Measurements from ENCODE around the gene PLA2G3. TPM values are rescaled to one million over a fixed set of nuclear protein-coding genes. Genes with fewer than 3 reads are reported as not detected.

The PLA2G3 gene
- total RNA-seq, 1 experiment from 2014 or later = not detected

DNA sequence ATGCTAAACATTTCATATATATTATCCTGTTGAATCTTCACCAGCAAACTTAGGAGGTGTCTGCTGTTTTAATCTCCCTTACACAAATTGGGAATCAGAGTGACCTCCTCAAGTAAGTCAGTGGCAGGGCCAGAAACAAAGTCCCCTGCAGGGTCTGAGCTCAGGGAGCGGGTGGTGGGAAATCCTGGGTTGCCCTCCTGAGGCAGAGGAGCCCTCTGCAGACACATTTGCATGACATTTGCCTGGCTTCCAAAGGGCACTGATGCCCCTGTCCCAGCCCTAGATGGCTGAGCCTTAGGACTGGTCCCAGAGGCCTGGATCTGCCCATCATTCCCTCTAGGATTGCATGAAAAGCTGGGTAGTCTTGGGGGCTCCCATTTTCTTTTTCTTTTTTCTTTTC is 19.7 kb downstream of the PLA2G3 start:
- in situ Hi-C loops (cut with HindIII; ENCODE audit: low pct_unique_long_range_greater_than_20kb, low sequenced_read_pairs) (no loop called here), intact Hi-C loops (cut with micrococcal nuclease; ENCODE audit: unreplicated experiment) (no loop called here)
- no peak for DNase-seq (ENCODE audit: low read depth, low spot score)
- Histone ChIP-seq H3K9me3 (ENCODE audit: control insufficient read depth, insufficient read depth, low read depth, low read length) (no peaks in the 10 kb centered on the region), H3K4me3 (ENCODE audit: low read depth in 2 of 2, low read length in 2 of 2) (no peak overlapping the region), H3K4me1 (ENCODE audit: control insufficient read depth, insufficient read depth, low read length) (no peaks in the 10 kb centered on the region), H3K36me3 (ENCODE audit: control insufficient read depth, insufficient read depth, low read length) (no peaks in the 10 kb centered on the region), H3K27me3 (ENCODE audit: control insufficient read depth, insufficient read depth, low read length) (no peaks in the 10 kb centered on the region), H3K27ac (ENCODE audit: low read length) (no peak overlapping the region)
- ATAC-seq = no peak
- CTCF ChIA-PET = no interaction called here
- no TSS peak for BruUV-seq (replicated peaks)
- POLR2A ChIA-PET = interaction anchor here (0.6 kb wide), 1 partner anchor 152 kb away, joined by 4 read pairs; the partner anchor contains the start of gene MORC2
- TF ChIP-seq, protein P1, sequence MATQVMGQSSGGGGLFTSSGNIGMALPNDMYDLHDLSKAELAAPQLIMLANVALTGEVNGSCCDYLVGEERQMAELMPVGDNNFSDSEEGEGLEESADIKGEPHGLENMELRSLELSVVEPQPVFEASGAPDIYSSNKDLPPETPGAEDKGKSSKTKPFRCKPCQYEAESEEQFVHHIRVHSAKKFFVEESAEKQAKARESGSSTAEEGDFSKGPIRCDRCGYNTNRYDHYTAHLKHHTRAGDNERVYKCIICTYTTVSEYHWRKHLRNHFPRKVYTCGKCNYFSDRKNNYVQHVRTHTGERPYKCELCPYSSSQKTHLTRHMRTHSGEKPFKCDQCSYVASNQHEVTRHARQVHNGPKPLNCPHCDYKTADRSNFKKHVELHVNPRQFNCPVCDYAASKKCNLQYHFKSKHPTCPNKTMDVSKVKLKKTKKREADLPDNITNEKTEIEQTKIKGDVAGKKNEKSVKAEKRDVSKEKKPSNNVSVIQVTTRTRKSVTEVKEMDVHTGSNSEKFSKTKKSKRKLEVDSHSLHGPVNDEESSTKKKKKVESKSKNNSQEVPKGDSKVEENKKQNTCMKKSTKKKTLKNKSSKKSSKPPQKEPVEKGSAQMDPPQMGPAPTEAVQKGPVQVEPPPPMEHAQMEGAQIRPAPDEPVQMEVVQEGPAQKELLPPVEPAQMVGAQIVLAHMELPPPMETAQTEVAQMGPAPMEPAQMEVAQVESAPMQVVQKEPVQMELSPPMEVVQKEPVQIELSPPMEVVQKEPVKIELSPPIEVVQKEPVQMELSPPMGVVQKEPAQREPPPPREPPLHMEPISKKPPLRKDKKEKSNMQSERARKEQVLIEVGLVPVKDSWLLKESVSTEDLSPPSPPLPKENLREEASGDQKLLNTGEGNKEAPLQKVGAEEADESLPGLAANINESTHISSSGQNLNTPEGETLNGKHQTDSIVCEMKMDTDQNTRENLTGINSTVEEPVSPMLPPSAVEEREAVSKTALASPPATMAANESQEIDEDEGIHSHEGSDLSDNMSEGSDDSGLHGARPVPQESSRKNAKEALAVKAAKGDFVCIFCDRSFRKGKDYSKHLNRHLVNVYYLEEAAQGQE (IDR thresholded peaks at IDR 0.05; ENCODE audit: insufficient read depth in 1 of 2, low read depth in 2 of 2, low read length in 1 of 2) = no peak

DNA sequence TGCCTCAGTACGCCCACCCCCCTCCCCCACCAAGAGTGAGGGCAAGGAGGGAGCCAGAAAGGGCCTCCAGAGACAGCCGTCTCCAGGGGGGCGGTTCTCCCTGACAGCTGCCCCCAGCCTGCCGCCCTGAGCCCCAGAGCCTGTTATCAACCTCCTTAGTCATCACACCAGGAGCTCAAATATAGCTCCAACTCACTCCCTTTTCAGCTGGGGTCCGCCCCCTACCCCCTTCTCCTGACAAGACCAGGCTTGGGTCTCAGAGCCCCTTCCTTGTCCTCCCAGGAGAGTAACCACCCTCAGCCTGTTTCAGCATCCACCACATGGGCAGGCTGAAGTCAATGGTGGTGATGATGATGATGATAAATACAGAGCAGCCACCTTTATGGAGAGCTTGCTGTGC is 20.1 kb downstream of the PLA2G3 start:
- ATAC-seq (no peak), DNase-seq (ENCODE audit: low read depth, low spot score) (no peak)
- H3K4me1 ChIP-seq (ENCODE audit: control insufficient read depth, insufficient read depth, low read length) = no peaks in the 10 kb centered on the region
- no peaks in the 10 kb centered on the region for H3K36me3 ChIP-seq (ENCODE audit: control insufficient read depth, insufficient read depth, low read length)
- H3K27me3 ChIP-seq (ENCODE audit: control insufficient read depth, insufficient read depth, low read length) = no peaks in the 10 kb centered on the region
- POLR2A ChIA-PET = interaction anchor here (0.6 kb wide), 1 partner anchor 152 kb away, joined by 4 read pairs; the partner anchor contains the start of gene MORC2
- BruUV-seq (replicated peaks) = no TSS peak
- H3K4me3 ChIP-seq (ENCODE audit: low read depth in 2 of 2, low read length in 2 of 2) = no peak overlapping the region
- intact Hi-C loops (cut with micrococcal nuclease; ENCODE audit: unreplicated experiment) (no loop called here), in situ Hi-C loops (cut with HindIII; ENCODE audit: low pct_unique_long_range_greater_than_20kb, low sequenced_read_pairs) (no loop called here)
- TF ChIP-seq SIN3A (IDR thresholded peaks at IDR 0.05; ENCODE audit: borderline replicate concordance, insufficient read depth, low read depth, low read length) (no peak), POLR2AphosphoS5 (IDR thresholded peaks at IDR 0.05; ENCODE audit: low read depth, low read length) (no peak), CTCF (IDR thresholded peaks at IDR 0.05) (no peak), TCF7L2 (IDR thresholded peaks at IDR 0.05; ENCODE audit: low read depth, low read length) (no peak)
- TF ChIP-seq, protein P1 (IDR thresholded peaks at IDR 0.05; ENCODE audit: insufficient read depth in 1 of 2, low read depth in 2 of 2, low read length in 1 of 2) = no peak
- H3K27ac ChIP-seq (ENCODE audit: low read length) = no peak overlapping the region
- CTCF ChIA-PET = no interaction called here
- H3K9me3 ChIP-seq (ENCODE audit: control insufficient read depth, insufficient read depth, low read depth, low read length) = no peaks in the 10 kb centered on the region

All from Panc1 (cell line).